Measurements from ENCODE around the gene SPDYE6.
"Not testable (repeated sequence)": the region's sequence is repeated elsewhere in the genome, so short reads cannot be mapped to it uniquely, and the experiment has no call there.

SPDYE6 gene

DNA sequence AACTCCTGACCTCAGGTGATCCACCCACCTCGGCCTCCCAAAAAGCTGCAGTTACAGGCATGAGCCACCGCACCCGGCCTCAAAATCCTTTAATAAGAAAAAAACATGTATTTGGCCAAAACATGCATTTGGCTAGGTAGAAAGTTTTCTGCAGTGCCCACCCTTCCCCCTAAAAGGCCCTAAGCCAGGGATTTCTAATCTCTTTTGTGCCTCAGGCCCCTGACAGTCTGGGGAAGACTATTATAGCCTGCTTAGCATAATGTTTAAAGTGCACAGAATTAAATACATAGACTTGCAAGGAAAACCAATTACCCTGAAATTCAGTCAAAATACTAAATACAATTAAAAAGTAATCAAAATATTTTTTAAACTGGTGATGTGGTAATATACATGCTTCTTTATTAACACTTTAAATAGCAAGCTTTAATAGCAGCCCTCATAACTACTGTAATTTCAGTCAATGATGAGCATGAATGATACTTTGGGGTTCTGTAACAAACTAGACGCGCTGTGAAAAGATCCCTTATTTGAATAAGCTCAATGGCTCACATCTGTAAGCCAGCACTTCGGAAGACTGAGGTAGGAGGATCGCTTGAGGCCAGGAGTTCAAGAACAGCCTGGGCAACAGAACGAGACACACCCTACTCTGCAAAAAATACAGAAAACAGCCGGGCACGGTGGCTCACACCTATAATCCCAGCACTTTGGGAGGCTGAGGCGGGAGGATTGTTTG is 29.9 kb downstream of the SPDYE6 start:
- no peaks in the 10 kb centered on the region for H3K36me3 Mint-ChIP-seq (ENCODE audit: low read depth)
- H3K4me1 Mint-ChIP-seq, result no peaks in the 10 kb centered on the region
- TF ChIP-seq, protein P1, sequence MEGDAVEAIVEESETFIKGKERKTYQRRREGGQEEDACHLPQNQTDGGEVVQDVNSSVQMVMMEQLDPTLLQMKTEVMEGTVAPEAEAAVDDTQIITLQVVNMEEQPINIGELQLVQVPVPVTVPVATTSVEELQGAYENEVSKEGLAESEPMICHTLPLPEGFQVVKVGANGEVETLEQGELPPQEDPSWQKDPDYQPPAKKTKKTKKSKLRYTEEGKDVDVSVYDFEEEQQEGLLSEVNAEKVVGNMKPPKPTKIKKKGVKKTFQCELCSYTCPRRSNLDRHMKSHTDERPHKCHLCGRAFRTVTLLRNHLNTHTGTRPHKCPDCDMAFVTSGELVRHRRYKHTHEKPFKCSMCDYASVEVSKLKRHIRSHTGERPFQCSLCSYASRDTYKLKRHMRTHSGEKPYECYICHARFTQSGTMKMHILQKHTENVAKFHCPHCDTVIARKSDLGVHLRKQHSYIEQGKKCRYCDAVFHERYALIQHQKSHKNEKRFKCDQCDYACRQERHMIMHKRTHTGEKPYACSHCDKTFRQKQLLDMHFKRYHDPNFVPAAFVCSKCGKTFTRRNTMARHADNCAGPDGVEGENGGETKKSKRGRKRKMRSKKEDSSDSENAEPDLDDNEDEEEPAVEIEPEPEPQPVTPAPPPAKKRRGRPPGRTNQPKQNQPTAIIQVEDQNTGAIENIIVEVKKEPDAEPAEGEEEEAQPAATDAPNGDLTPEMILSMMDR (IDR thresholded peaks at IDR 0.05; ENCODE audit: unreplicated experiment in 3 of 3), result no peak
- H3K9me3 Mint-ChIP-seq, result no peaks in the 10 kb centered on the region
- peaks cover 26% of the 10 kb centered on the region for H3K27me3 Mint-ChIP-seq (ENCODE audit: low read depth)
- no peak overlapping the region for H3K27ac Mint-ChIP-seq
- H3K4me3 Mint-ChIP-seq, result no peak overlapping the region

DNA sequence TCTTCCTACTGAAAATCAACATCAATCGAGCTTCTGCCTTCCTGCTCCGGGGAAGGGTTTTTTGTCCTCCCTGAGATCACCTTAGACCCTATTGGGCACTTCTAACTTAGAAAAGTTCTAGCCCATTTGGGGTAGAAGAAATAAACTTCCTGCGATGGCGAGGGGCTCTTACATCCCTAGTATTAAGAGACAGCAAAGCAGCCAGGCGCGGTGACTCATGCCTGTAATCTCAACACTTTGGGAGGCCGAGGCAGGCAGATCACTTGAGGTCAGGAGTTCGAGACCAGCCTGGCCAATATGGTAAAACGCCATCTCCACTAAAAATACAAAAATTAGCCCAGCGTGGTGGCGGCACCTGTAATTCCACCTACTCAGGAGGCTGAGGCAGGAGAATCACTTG is 31.1 kb downstream of the SPDYE6 start:
- not testable (repeated sequence) for H3K4me1 Mint-ChIP-seq; H3K4me3 Mint-ChIP-seq; H3K9me3 Mint-ChIP-seq; H3K36me3 Mint-ChIP-seq (ENCODE audit: low read depth); H3K27ac Mint-ChIP-seq
- peaks cover 26% of the 10 kb centered on the region for H3K27me3 Mint-ChIP-seq (ENCODE audit: low read depth)

DNA sequence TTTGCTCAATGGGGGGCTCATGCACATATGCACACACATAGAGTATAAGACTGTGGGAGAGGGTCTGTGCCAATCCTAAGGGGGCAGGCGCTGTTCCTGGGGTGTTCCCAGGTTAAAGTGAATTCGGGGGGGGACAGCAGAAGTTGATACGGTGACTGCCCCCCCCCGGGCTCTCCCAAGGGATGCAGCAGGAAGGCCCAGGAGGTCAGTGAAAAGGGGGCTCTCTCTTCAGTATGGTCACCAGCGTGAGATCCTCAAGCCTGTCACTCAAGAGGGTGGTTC is 32.4 kb downstream of the SPDYE6 start:
- TF ChIP-seq, protein P1 (IDR thresholded peaks at IDR 0.05; ENCODE audit: unreplicated experiment in 3 of 3), result no peak
- H3K27ac Mint-ChIP-seq, result no peak overlapping the region
- H3K4me1 Mint-ChIP-seq, result no peaks in the 10 kb centered on the region
- H3K36me3 Mint-ChIP-seq (ENCODE audit: low read depth), result no peaks in the 10 kb centered on the region
- H3K27me3 Mint-ChIP-seq (ENCODE audit: low read depth), result peaks cover 23% of the 10 kb centered on the region
- H3K4me3 Mint-ChIP-seq, result no peak overlapping the region
- no peaks in the 10 kb centered on the region for H3K9me3 Mint-ChIP-seq

DNA sequence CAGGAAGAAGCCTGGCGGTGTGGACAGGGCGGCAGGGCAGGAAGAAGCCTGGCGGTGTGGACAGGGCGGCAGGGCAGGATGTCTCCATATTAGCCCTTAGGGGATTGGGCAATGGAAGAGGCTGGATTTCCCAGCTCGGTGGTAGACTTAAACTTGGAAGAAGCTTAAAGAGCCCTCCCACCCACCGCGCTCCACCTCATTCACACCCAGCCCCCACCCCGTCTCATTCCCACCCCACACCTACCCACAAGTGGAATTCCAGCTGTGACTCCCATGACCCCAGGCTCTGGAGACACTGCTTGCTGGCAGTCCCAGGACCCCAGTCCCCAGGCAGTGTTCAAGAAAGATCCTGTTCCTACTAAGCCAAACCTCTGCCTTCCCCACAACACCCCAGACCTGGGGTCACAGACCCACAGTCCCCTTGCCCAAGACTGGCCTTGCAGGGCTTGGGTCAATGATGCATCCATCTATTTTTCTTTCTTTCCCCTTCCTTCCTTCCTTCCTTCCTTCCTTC is 34.0 kb downstream of the SPDYE6 start:
- Mint-ChIP-seq H3K27me3 (ENCODE audit: low read depth) (peaks cover 11% of the 10 kb centered on the region), H3K9me3 (no peaks in the 10 kb centered on the region), H3K36me3 (ENCODE audit: low read depth) (peaks cover 5% of the 10 kb centered on the region), H3K4me3 (no peak overlapping the region), H3K4me1 (no peaks in the 10 kb centered on the region), H3K27ac (no peak overlapping the region)
- TF ChIP-seq, protein P1 (IDR thresholded peaks at IDR 0.05; ENCODE audit: unreplicated experiment in 3 of 3), result no peak

DNA sequence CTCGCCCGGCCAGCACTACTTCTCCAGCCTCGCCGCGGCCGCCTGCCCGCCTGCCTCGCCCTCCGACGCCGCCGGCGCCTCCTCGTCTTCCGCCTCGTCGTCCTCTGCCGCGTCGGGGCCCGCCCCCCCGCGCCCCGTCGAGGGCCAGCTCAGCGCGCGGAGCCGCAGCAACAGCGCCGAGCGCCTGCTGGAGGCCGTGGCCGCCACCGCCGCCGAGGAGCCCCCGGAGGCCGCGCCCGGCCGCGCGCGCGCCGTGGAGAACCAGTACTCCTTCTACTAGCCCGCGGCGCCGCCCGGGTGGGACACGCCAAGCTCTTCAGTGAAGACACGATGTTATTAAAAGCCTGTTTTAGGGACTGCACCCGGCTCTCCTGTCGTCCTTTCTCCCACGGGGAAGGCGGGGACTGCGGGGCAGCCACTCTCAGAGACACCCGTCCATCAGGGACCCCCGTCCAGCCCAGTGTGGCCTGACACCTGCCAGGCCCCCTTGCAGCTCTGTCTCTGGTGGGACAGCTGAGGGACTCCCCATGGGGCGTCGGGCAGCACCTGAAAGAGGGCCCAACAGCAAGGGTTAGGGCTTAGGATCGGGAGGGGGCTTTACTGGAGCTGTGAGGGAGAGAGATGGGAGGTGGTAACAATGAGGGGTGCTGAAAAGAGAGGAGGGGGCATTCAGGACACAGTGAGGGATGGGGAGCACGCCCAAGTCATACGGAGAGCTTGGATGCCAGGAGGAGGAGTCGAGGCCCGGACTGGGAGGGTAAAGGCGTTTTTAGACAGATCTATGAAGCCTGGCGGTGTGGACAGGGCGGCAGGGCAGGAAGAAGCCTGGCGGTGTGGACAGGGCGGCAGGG is 34.7 kb downstream of the SPDYE6 start:
- TF ChIP-seq, protein P1 (IDR thresholded peaks at IDR 0.05; ENCODE audit: unreplicated experiment in 3 of 3), result no peak
- no peak overlapping the region for H3K4me3 Mint-ChIP-seq
- peaks cover 10% of the 10 kb centered on the region for H3K27me3 Mint-ChIP-seq (ENCODE audit: low read depth)
- no peak overlapping the region for H3K27ac Mint-ChIP-seq
- no peaks in the 10 kb centered on the region for H3K9me3 Mint-ChIP-seq
- peaks cover 8% of the 10 kb centered on the region for H3K36me3 Mint-ChIP-seq (ENCODE audit: low read depth)
- H3K4me1 Mint-ChIP-seq, result no peaks in the 10 kb centered on the region

DNA sequence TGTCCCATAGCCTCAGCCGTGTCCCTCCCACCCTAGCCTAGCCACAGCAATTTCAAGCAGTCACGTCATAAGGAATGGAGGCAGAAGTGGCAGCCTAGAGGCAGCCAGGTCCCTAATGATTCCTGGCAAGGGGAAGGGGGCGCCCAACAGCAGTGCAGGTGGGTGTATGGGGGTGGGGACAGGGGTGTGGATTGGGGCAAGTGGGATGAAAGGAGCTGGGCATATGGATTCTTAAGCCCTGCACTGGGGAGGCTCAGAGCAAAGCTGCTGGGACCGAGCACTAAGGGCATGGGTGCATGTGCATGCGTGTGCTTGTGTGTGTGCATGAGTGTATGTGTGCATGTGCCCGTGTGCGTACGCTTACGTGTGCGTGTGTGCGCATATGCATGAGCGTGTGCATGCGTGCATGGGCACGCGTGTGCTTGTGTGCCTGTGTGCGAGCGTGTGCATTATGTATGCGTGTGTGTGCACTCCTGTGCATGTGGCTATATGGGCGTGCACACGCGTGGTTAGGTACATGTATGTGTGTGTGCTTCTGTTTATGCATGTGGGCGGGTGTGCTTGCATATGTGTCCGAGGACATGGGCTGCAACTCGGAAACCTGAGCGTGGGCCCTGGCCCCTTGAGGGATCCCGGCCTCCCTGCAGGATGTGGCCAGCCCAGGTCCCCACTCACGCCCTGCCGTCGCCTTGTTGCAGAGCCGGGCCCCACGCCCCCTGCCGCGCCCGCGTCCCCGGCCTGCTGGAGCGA is 35.5 kb downstream of the SPDYE6 start:
- Mint-ChIP-seq H3K4me1 (no peaks in the 10 kb centered on the region), H3K27me3 (ENCODE audit: low read depth) (peaks cover 8% of the 10 kb centered on the region), H3K9me3 (no peaks in the 10 kb centered on the region), H3K27ac (no peak overlapping the region), H3K36me3 (ENCODE audit: low read depth) (peaks cover 8% of the 10 kb centered on the region), H3K4me3 (no peak overlapping the region)
- TF ChIP-seq, protein P1 (IDR thresholded peaks at IDR 0.05; ENCODE audit: unreplicated experiment in 3 of 3), result no peak
